ENCODE data around the gene OR14A16.

Gene OR14A16

GRCh38 chr1:247769603-247770002 is 54.3 kb downstream of the OR14A16 start:
- H3K4me3 ChIP-seq (ENCODE audit: low read depth, low read length): no peak overlapping the region

Measured in iPS-11a (cell line).